Measurements from ENCODE around the gene HBS1L.

GRCh38 chr6:134949927-134950326, 104.7 kb downstream of the HBS1L start, which contains the start of gene ALDH8A1:
- TF ChIP-seq ZSCAN18 (CRISPR knock-in tag; IDR thresholded peaks at IDR 0.05), result no peak
- no peak for TF ChIP-seq MAX (CRISPR knock-in tag; IDR thresholded peaks at IDR 0.05)
- TF ChIP-seq CTCF (IDR thresholded peaks at IDR 0.05), result no peak
- TF ChIP-seq TCF7 (CRISPR knock-in tag; IDR thresholded peaks at IDR 0.05; ENCODE audit: low read depth), result no peak

Measured in WTC11 (cell line).